Activated CD8-positive, alpha-beta memory T cell treated with anti-CD3 and anti-CD28 coated beads for 36 hours (primary cell): ENCODE results near the gene FRY. TPM values are rescaled to one million over a fixed set of nuclear protein-coding genes. Genes with fewer than 3 reads are reported as not detected.

Source experiments
- CTCF ChIA-PET: fragments of 350-600 bp; sonication (Branson Sonifier 250); formaldehyde crosslinking; loops from one replicate; lab custom pipeline; 2021; ENCODE audit warnings: antibody characterized with exemption; lab: Charles Lee
- POLR2A ChIA-PET: fragments of 350-600 bp; sonication (Branson Sonifier 250); formaldehyde crosslinking; loops from one replicate; lab custom pipeline; 2021; ENCODE audit warnings: antibody characterized with exemption; lab: Charles Lee
- total RNA-seq, 2 experiments: library from RNA; stranded (reverse); gene quantifications; one replicate each; pipeline ENCODE4 v1.2.3, GENCODE V29; 2021

FRY gene
- total RNA-seq, 2 experiments from 2014 or later = 0.42 to 0.44 TPM

DNA sequence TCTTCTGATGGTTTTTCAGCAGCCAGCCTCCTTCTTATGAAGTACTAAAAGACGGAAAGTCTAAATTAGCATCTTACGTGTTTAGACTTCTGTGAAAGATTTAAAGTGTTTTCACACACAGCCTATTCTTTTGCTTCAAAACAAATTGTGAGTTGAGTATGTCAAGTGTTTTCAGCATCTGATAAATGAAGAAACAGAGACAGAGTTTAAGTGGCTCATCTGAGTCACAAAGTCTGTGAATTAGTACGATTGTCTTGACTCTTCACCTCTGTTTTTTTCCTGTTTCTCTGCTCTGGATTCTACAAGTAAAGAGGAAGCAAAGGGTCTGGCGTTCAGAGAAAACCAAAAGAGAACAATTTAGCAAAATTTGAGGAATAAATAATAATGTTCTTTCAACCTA, 116.4 kb downstream of the FRY start:
- ChIA-PET POLR2A (no interaction called here), CTCF (no interaction called here)

DNA sequence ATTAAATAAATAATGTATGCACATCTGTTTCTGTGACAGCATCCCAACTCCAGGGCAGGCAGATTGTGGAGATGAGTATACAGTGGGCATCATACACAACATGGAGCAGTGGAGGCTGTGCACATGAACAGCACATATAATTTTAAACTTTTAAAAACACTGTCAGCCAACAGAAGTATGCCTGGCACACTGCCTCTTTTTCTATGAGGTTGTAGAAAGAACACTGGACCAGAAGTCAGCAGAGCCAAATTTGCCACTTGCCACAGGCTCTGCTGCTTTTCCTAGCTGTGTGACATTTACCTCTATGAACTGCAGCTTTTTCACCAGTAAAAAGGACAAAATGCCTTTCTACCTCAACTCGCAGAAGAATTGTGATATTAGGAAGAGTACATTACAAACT, 118.7 kb downstream of the FRY start:
- POLR2A ChIA-PET = no interaction called here
- CTCF ChIA-PET = no interaction called here

DNA sequence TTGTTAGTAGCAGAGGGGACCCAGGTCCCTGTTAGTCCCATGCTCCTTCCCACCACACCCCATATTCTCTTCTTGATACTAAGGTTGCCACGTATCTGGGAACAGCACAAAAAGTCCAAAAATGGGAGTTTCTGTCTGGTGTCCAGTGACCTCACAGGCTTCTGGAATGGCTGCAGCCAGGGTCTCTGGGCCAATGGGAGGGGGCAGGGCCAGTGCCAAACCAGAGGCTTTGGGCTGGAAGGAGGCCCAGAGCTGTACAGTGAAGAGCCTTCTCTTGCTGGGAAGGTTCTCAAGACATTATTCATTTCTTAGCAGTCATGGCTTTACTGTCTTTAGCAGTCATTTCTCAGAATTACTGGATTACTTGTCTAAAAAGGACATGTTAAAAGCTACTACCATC, 119.2 kb downstream of the FRY start:
- ChIA-PET CTCF (no interaction called here), POLR2A (no interaction called here)

DNA sequence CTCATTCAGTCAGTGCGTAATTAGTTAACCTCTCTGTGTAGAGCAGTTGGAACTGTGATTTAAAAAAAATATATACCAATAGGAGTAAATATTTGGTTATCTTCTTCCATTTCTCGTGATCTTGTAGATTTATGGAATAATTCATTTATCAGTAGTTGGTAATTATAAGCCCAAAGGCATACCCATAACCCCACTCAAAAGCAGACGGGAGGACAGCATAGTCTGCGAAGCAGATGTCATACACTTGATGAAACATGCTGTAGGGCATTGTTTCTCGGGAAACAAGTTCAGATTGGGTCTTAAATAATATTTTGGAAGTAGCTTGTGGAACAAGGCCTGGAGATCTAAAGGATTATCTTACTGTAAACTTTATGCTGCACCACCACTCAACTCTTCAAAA, 119.7 kb downstream of the FRY start:
- ChIA-PET POLR2A (no interaction called here), CTCF (no interaction called here)

DNA sequence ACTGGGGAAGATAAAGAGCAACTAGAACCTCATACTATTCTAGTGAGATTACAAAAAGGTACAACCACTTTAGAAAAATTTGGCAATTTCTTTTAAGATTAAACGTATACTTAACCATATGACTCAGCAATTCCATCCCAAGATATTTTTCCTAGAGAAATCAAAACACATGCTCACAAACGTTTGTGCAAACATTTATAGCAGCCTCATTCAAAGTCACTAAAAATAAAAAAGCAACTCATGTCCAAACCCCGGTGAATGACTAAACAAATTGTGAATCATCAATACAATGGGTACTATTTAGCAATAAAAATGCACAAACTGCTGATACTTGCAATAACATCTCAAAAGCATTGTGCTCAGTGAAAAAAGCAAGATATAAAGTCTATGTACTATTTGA, 121.5 kb downstream of the FRY start:
- CTCF ChIA-PET = no interaction called here
- POLR2A ChIA-PET = no interaction called here

DNA sequence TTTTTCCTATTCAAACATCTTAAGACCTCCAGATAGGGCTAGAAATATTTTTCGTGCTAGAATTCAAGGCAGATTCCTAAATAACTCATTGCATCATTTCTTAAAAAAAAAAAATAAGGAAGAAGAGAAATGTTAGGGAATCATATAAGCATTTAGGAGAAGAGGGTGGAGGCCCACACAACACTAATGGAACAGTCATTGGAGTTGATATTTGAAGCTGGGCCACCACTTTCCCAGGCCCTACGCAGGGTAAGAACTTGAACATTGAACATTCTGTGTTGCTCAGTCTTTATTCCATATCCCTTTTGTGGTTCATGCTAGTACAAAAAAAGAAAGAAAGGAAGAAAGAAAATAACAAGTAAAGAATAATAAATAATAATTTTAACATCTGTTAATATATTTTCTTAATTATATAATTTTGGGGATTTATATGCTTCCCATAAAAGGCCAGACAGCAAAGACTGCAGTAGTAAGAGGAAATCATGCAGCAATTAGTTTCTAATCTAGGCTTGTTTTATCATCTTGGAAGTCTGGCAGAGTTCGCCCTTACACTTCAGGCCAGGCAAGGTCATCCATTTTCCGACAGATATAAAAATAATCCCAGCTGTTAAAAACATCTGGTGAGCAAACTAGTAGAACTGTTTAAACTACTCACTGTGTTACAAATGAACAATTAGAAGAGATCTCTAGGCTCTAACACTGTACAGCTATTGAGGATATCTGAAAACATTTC, 127.7 kb downstream of the FRY start:
- ChIA-PET CTCF (no interaction called here), POLR2A (no interaction called here)

DNA sequence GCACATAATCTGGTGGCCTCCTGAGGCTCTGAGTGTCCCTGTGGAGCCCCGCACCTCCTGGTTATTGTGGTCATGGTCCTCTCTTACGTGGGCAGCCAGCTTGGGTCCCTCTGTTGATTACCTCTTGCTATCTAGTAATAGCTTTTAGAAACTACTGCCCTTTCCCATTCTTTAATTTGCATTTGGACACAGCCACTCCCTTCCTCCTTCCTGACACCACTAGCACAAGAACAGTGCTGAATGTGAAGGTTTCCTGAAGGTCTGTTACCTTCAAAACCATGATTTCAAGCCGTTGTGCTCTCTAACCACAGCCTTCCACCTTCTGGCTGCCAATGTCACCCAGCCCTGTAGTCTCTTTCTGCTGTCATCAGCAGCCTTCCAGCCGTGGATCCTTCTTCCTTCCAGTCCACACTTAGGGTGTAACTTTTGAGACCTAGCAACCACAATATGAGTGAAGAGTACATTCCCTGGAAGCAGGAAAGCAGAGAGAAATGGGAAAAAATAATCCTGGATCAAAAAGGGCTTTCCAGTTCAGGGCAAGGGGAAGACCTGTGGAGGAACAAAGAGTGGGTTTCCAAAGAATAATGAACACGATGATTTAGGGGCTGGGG, 130.9 kb downstream of the FRY start:
- POLR2A ChIA-PET = interaction anchor here (0.6 kb wide), 1 partner anchor 358 kb away, joined by 5 read pairs; no protein-coding TSS in a partner anchor
- CTCF ChIA-PET = no interaction called here

DNA sequence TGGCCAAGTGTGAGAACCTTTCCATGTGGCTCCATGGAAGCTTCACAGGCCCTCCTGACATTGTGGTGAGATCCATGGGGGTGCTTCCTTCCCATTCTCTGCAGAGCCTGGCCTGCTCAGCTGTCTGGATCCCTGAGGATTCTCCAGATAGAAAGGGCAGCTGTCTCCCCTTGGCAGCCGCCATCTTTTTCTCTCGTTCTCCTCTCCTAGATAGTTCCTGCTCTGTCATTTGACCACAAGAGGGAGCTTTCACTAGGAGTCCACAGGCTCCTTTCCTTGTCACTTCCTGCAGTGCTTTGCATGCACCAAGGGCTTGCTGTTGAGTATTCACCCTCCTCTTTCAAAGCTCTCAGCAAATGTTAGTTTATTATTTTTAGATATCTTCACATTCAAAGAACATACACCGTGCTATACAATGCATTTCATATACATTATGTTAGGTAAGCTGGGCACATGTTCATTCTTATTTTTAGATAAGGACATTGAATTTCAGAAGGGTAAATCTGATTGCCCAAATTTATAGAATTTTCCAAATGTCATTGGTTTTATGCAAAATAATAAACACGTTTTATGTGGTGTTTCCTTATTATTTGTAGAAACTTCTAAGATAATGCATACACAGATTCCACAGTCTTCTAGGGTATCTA, 133.2 kb downstream of the FRY start:
- CTCF ChIA-PET = no interaction called here

DNA sequence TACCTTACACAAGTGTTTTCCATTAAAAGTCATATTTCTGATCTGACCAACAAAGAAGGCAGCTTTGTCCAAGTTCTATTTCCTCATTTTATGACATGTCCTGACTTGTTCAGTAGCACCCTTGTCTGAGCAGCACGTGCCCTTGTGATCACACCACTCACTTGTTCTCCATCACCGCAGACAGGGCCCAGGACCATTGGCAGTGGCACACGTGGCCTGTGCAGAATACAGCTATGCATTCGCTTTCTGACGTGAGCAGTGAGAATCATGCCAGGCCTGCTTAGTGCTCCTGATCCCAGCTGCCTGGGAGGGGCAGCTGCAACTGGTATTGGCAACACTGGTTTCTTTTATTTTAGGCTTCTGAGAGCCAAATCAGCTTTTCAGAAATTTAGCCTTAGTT, 134.2 kb downstream of the FRY start:
- CTCF ChIA-PET = interaction anchor here (1.3 kb wide), 1 partner anchor 45 kb away, joined by 3 read pairs; no protein-coding TSS in a partner anchor
- POLR2A ChIA-PET = no interaction called here

More for the DNA sequence above, 133.2 kb downstream of the FRY start:
- POLR2A ChIA-PET = no interaction called here

DNA sequence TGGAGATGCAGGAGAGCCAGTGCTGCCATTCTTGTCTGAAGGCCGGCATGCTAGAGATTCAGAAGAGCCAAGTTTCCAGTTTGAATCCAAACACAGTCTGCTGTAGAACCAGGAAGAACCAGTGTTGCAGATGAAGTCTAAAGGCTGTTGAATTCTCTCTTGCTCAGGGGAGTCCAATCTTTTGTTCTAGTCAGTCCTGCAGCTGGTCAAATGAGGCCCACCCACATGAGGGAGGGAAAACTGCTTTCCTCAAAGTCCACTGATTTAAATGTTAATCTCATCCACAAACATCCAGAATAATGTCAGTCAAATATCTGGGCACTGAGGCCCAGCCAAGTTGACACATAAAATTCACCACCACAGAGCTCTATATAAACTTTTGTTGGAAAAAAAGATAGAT, 136.6 kb downstream of the FRY start:
- POLR2A ChIA-PET = no interaction called here
- CTCF ChIA-PET = no interaction called here

DNA sequence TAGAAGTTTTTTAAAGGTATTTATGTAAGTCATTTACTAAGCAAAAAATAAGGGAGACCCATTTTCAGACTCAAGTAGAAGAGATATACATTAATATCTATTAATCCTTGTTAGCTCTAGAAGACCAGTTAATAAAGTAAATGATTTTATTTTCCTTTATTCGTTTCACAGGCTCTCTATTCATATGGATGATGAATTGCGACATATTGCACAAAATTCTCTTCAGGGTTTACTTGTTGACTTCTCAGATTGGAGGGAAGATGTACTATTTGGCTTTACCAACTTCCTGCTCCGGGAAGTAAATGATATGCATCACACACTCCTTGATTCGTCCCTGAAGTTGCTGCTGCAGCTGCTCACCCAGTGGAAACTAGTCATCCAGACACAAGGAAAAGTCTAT, 139.3 kb downstream of the FRY start:
- POLR2A ChIA-PET = no interaction called here
- CTCF ChIA-PET = no interaction called here

DNA sequence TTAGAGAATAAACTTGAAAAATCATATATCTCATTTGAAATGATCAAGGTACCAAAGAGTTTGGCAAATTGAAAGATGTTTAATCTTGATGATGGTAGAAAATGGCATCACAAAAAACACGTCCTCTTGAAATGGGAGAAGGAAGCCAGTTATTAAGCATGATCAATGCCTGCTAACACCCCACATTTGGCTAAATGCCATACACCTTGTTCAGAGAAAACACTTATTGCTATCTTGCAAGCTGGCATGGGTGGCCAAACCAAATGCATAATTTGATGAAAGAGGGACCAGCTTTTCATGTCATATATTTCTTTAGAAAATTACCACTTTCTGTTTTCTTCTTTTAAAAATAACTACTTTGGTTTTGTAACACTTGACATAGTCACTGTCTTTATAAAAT, 142.3 kb downstream of the FRY start:
- ChIA-PET CTCF (no interaction called here), POLR2A (no interaction called here)

DNA sequence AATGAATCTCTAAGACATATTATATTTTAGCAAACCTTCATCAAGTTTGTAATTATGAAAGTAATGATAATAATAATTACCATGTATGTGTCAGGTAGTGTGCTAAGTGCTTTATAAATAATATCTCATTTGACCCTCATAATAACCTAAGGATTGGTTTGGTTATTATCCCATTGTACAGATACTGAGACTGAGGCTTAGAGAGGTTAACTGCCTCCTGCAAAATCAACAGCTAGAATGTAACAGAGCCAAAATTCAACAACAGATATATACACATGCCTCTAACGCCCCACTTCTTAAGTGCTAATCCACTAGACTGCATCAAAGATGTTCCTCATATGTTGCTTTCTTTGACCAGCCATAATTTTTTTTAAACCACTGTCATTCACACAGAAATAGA, 142.8 kb downstream of the FRY start:
- ChIA-PET CTCF (no interaction called here), POLR2A (no interaction called here)

DNA sequence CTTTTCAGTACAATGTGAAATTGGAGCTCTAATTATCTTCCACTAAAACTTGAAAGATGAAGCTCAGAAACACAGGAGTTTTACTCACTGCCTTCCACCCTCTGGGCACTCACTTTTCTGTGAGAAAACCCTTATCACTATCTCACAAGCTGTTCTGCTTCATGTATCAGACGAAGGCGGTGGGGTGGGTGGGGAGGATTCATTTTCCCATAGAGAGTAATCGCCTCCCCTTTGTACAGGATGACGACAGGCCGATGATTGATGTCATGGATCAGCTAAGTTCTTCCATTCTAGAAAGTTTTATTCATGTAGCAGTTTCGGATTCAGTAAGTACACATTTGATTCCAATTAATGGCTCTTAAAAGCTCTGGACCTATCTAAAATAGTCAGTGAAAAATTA, 143.7 kb downstream of the FRY start:
- CTCF ChIA-PET = interaction anchor here (0.7 kb wide), 1 partner anchor 134 kb away, joined by 3 read pairs; no protein-coding TSS in a partner anchor
- POLR2A ChIA-PET = interaction anchor here (0.6 kb wide), 1 partner anchor 315 kb away, joined by 5 read pairs; no protein-coding TSS in a partner anchor

DNA sequence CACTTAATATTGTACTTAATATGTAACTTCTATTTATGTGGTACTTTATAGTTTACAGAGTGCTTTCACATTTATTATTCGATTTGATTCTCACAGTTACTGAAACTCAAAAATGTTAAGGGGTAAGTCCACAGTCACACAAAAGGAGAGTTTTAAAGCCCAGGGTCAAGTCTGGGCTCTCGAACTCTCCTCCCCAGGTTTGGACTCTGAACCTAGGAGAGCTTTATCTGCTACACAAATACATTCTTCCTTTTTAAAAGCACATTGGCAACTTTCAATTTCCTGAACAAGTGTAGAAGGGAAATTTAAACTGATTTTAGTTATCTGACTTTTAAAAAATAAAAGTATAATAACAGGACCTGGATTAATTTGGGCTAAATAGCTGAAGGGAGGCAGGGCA, 144.4 kb downstream of the FRY start:
- ChIA-PET POLR2A (no interaction called here), CTCF (no interaction called here)

DNA sequence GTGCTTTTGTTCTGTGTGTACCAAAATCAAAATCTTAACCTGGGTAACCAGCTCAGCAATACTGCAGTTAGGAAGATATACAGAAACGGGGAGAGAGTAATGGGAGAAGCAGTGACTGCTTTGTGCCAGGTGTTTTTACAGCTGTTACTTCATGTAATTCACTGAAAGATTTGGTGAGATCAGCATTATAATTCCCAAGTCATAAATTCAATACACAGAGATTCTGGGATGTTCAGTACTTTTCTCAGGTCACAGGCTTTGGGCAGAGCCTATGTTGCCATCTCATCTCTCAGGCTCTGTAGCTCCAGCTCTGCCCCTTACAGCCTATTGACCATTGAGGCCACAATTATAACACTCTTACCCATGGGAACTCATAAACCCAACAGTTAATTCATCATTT, 145.1 kb downstream of the FRY start:
- POLR2A ChIA-PET = no interaction called here
- CTCF ChIA-PET = no interaction called here

DNA sequence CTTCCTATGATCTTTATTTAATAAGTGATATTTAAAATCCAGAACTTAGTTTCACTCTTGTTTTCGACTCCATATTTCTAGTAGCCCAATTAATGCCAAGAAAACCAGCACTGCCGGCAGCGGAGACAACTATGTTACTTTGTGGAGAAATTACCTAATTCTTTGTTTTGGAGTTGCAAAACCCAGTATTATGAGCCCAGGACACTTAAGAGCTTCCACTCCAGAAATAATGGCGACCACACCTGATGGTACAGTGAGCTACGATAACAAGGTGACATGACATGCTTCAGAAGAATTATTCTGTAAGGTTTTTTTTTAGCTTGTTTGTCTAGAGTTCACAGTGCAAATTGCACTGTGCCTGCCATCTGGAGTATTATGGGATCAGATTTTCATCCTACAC, 147.2 kb downstream of the FRY start:
- CTCF ChIA-PET = no interaction called here
- POLR2A ChIA-PET = no interaction called here

DNA sequence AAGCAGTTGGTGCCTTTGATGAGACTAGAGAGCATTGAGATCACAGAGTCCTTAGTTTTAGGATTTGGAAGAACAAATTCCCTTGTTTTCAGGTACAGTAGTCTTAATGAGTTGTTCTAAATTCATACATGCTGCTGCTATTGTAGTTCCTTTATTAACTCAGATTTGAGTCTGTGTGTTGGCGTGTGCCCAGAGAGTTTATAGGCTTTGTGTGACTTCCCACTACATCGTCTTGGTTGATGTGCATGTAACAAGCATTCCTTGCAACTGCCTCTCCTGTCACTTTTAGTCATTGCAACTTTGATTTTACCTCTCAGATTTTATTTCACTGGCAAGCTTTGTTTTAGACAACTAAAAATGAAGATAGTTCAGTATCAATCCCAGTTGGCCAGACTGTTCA, 148.1 kb downstream of the FRY start:
- ChIA-PET CTCF (no interaction called here), POLR2A (no interaction called here)

DNA sequence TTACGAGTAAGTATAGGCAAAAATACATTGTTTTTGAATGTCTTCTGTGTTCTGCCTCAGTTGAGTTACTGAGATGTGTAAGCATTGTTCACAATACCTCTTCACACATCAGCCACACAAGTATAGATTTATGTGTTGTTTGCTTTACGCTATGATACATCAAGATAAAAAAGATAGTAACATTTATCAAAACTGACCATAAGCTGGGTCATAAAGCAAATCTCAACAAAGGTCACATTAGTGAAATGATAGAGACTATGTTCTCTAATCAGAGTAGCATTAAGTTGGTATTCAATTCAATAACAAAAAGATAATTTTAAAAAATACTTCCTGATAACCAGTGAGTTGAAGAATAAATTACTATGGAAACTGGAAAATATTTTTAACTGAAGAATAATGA, 156.1 kb downstream of the FRY start:
- POLR2A ChIA-PET = no interaction called here
- CTCF ChIA-PET = no interaction called here

DNA sequence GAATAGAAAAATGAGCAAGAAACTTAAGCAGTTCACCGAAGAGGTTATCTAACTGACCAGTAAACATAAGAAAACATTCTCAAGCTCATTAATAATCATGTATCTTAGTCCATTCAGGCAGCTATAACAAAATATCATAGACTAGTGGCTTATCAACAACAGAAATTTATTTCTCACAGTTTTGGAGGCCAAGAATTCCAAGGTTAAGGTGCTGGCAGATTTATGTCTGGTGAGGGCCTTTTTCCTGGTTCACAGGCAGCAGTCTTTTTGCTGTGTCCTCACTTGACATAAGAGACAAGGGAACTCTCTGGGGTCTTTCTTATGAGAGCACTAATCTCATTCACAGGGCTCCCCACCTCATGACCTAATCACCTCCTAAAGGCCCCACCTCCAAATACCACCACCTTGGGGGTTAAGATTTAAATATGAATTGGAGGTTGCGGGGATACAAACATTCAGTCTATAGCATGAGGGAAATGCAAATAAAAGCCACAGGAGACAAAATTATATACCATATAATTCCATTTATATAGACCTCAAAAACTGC, 160.0 kb downstream of the FRY start:
- ChIA-PET CTCF (no interaction called here), POLR2A (no interaction called here)

DNA sequence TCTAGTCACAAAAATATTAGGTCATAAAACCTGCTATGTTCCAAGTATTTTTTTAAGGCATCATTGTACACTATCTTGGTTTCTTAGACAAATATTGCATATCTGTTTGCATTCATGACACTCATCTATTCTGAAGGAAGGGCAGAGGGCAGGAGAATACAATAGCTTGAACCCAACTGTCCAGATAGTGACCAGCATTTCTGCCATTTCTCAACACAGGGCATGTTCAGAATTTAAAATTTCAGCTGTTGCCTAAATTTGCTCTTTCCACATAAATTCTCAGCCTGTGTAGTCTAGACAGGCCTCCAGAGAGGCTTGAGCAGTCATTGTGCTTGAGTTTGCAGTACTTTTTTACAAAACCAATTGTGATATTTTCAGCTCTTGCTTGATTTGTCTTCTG, 164.1 kb downstream of the FRY start:
- ChIA-PET POLR2A (no interaction called here), CTCF (no interaction called here)
